ENCODE results near the gene GASK1A. TPM values are rescaled to one million over a fixed set of nuclear protein-coding genes. Genes with fewer than 3 reads are reported as not detected.

Gene GASK1A
- total and polyA plus RNA-seq, 2 donors (not counting 1 experiment from before 2014, with no cell fraction given), result 0.14 to 1.8 TPM

GRCh38 chr3:42975955-42976354 is 3.2 kb upstream of the GASK1A start:
- Histone ChIP-seq H3K36me3 (ENCODE audit: control insufficient read depth, insufficient read depth, low read length) (no peaks in the 10 kb centered on the region), H3K9me3 (ENCODE audit: control insufficient read depth, insufficient read depth, low read depth, low read length) (no peaks in the 10 kb centered on the region), H3K27me3 (ENCODE audit: control insufficient read depth, insufficient read depth, low read length) (peaks cover 20% of the 10 kb centered on the region), H3K79me2 (ENCODE audit: control insufficient read depth, insufficient read depth, low read length) (no peaks in the 10 kb centered on the region), H3K27ac (ENCODE audit: insufficient read depth, low read length) (no peak overlapping the region), H3K4me2 (ENCODE audit: extremely low read depth, insufficient read depth, low read length) (no peak overlapping the region), H3K4me1 (ENCODE audit: control insufficient read depth, extremely low read depth, insufficient read depth, low read length) (no peaks in the 10 kb centered on the region), H2AFZ (ENCODE audit: low read length) (no peak overlapping the region), H4K20me1 (ENCODE audit: control insufficient read depth, extremely low read depth, insufficient read depth, low read length) (no peaks in the 10 kb centered on the region), H3K9ac (ENCODE audit: insufficient read depth, low read length) (no peak overlapping the region), H3K4me3 (replicated peaks in 1 of 4; ENCODE audit: control extremely low read depth in 1 of 4, insufficient read depth in 1 of 4, low read depth in 3 of 4, low read length in 4 of 4) (no peak overlapping the region)
- TF ChIP-seq EZH2 (IDR thresholded peaks at IDR 0.05; ENCODE audit: low read length, missing control alignments), result no peak
- TF ChIP-seq CTCF (conservative IDR thresholded peaks at IDR 0.05 in 1 of 2, IDR thresholded peaks at IDR 0.05 in 1 of 2; ENCODE audit: low read depth in 1 of 2, low read length in 2 of 2), result no peak
- DNase-seq (ENCODE audit: low read depth in 2 of 2), result no peak

DNA sequence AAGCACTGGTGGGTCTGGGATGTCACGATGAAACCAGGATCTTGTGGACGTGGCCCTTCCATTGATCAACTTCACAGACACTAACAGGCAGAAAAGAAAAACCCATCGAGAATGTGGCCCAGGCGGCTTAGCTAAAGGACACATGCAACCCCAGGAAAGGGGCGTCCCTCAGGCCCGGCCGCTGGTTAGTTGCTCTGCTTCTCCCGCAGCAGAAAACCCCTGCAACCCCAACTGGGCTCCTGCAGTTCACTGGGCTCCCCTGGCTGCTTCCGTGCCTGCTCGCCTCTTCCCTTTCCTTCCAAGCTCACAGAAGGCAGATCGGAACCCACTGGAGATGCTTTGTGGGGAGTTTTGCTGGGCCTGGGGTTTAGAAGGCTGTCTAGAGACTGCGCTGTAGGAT is 1.1 kb downstream of the GASK1A start:
- Histone ChIP-seq H3K4me3 (replicated peaks in 1 of 4; ENCODE audit: control extremely low read depth in 1 of 4, insufficient read depth in 1 of 4, low read depth in 3 of 4, low read length in 4 of 4) (peak overlapping the region in 1 of 4 experiments; percentile 57), H3K4me1 (ENCODE audit: control insufficient read depth, extremely low read depth, insufficient read depth, low read length) (no peaks in the 10 kb centered on the region), H3K27me3 (ENCODE audit: control insufficient read depth, insufficient read depth, low read length) (peaks cover 26% of the 10 kb centered on the region), H3K79me2 (ENCODE audit: control insufficient read depth, insufficient read depth, low read length) (no peaks in the 10 kb centered on the region), H2AFZ (ENCODE audit: low read length) (no peak overlapping the region), H3K36me3 (ENCODE audit: control insufficient read depth, insufficient read depth, low read length) (no peaks in the 10 kb centered on the region), H3K4me2 (ENCODE audit: extremely low read depth, insufficient read depth, low read length) (no peak overlapping the region), H3K9ac (ENCODE audit: insufficient read depth, low read length) (no peak overlapping the region), H3K9me3 (ENCODE audit: control insufficient read depth, insufficient read depth, low read depth, low read length) (no peaks in the 10 kb centered on the region), H3K27ac (ENCODE audit: insufficient read depth, low read length) (no peak overlapping the region), H4K20me1 (ENCODE audit: control insufficient read depth, extremely low read depth, insufficient read depth, low read length) (no peaks in the 10 kb centered on the region)
- no peak for DNase-seq (ENCODE audit: low read depth in 2 of 2)
- no peak for TF ChIP-seq EZH2 (IDR thresholded peaks at IDR 0.05; ENCODE audit: low read length, missing control alignments)
- TF ChIP-seq CTCF (conservative IDR thresholded peaks at IDR 0.05 in 1 of 2, IDR thresholded peaks at IDR 0.05 in 1 of 2; ENCODE audit: low read depth in 1 of 2, low read length in 2 of 2), result no peak

- Histone ChIP-seq H3K79me2 (ENCODE audit: control insufficient read depth, insufficient read depth, low read length) (no peaks in the 10 kb centered on the region), H4K20me1 (ENCODE audit: control insufficient read depth, extremely low read depth, insufficient read depth, low read length) (no peaks in the 10 kb centered on the region), H3K36me3 (ENCODE audit: control insufficient read depth, insufficient read depth, low read length) (no peaks in the 10 kb centered on the region), H3K4me1 (ENCODE audit: control insufficient read depth, extremely low read depth, insufficient read depth, low read length) (no peaks in the 10 kb centered on the region), H3K4me3 (replicated peaks in 1 of 4; ENCODE audit: control extremely low read depth in 1 of 4, insufficient read depth in 1 of 4, low read depth in 3 of 4, low read length in 4 of 4) (no peak overlapping the region), H2AFZ (ENCODE audit: low read length) (no peak overlapping the region), H3K27me3 (ENCODE audit: control insufficient read depth, insufficient read depth, low read length) (peaks cover 26% of the 10 kb centered on the region), H3K4me2 (ENCODE audit: extremely low read depth, insufficient read depth, low read length) (no peak overlapping the region), H3K9me3 (ENCODE audit: control insufficient read depth, insufficient read depth, low read depth, low read length) (no peaks in the 10 kb centered on the region), H3K9ac (ENCODE audit: insufficient read depth, low read length) (no peak overlapping the region), H3K27ac (ENCODE audit: insufficient read depth, low read length) (no peak overlapping the region)
- no peak for DNase-seq (ENCODE audit: low read depth in 2 of 2)
- TF ChIP-seq CTCF (conservative IDR thresholded peaks at IDR 0.05 in 1 of 2, IDR thresholded peaks at IDR 0.05 in 1 of 2; ENCODE audit: low read depth in 1 of 2, low read length in 2 of 2) (no peak), EZH2 (IDR thresholded peaks at IDR 0.05; ENCODE audit: low read length, missing control alignments) (no peak)
These were observed 1.8 kb downstream of the GASK1A start for GRCh38 chr3:42980909-42981308.

All from fibroblast of lung (primary cell).